Thyroid gland (tissue), 4 donors: ENCODE measurements around the gene TAS2R60. TPM values are rescaled to one million over a fixed set of nuclear protein-coding genes. Genes with fewer than 3 reads are reported as not detected.
"Not testable (repeated sequence)": the region's sequence is repeated elsewhere in the genome, so short reads cannot be mapped to it uniquely, and the experiment has no call there.

Source experiments
- DNase-seq, 2 donors: peaks; one replicate each; pipeline ENCODE4 v3.0.0-alpha.2; 2019
- H3K27ac ChIP-seq, 3 donors: fragments of 200-600 bp; sonication (generic); 1 replicate in 2 of 3; 2 replicates in 1 of 3; pipeline ENCODE4 v1.5.1; 2016 to 2019; ENCODE audit warnings: mild to moderate bottlenecking in 1 of 3, moderate library complexity in 1 of 3
- H3K27me3 ChIP-seq: fragments of 200-600 bp; sonication (generic); one replicate; pipeline ENCODE4 v1.5.1; 2019
- H3K36me3 ChIP-seq, 2 donors: fragments of 200-600 bp; sonication (generic); one replicate each; pipeline ENCODE4 v1.5.1; 2016 to 2019
- H3K4me1 ChIP-seq, 2 donors: fragments of 200-600 bp; sonication (generic); one replicate each; pipeline ENCODE4 v1.5.1; 2017 to 2019
- H3K4me3 ChIP-seq, 3 donors: fragments of 200-600 bp; sonication (generic); replicated peaks in 1 of 3; 1 replicate in 2 of 3; 2 replicates in 1 of 3; pipeline ENCODE4 v1.5.1; 2016; ENCODE audit warnings: mild to moderate bottlenecking in 1 of 3
- H3K9me3 ChIP-seq: fragments of 200-600 bp; sonication (generic); one replicate; pipeline ENCODE4 v1.5.1; 2017
- CTCF ChIP-seq, 6 experiments: fragments of 200-600 bp in 3 of 6; fragments of 450-650 bp in 3 of 6; sonication (generic) in 3 of 6; IDR thresholded peaks; one replicate each; pipeline ENCODE4 v1.5.1; 2016 to 2019; ENCODE audit warnings: antibody characterized with exemption in 6 of 6, mild to moderate bottlenecking in 2 of 6, inconsistent platforms in 1 of 6, moderate library complexity in 1 of 6
- POLR2A ChIP-seq, 2 donors: fragments of 450-650 bp; IDR thresholded peaks; one replicate each; pipeline ENCODE4 v1.6.1; 2017; ENCODE audit warnings: antibody characterized with exemption in 2 of 2, mild to moderate bottlenecking in 2 of 2, moderate library complexity in 1 of 2
- WGBS, 2 donors: methylation state at CpG; one replicate each; pipeline ENCODE4 v1.1.5; 2017; 5-methylcytosine and 5-hydroxymethylcytosine counted together
- intact Hi-C: fragments of 100-400 bp; cut with DNase I; formaldehyde crosslinking; loops from one replicate; pipeline ENCODE4 v1.15.1; 2023
- total RNA-seq, 4 donors: library from RNA; depleted of rRNA; stranded (reverse); fragments of >200 nt; gene quantifications; one replicate each; pipeline ENCODE4 v1.2.3, GENCODE V29; 2016

TAS2R60 gene
- total RNA-seq, 4 donors from 2014 or later, result not detected

DNA sequence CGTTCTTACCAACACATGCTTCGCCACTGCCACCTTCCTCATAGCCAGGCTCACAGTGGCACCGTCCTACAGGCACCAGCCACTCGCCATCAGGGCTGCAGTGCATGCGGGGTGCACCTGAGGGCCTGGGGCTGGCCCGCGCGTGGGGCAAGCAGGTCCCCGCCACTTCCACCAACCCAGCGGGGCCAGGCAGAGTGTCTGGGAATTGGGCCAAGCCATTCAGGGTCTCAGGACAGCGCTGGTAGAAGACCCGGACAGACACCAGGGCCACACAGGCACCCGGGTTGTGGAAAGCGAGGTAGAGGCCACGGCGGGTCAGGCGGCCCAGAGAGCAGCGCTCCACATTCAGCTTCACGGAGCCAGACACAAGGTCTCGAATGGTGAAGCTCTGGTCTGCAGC, 43.6 kb upstream of the TAS2R60 start:
- TF ChIP-seq POLR2A (IDR thresholded peaks at IDR 0.05) (no peak), CTCF (IDR thresholded peaks at IDR 0.05) (no peak)
- no peak for DNase-seq

DNA sequence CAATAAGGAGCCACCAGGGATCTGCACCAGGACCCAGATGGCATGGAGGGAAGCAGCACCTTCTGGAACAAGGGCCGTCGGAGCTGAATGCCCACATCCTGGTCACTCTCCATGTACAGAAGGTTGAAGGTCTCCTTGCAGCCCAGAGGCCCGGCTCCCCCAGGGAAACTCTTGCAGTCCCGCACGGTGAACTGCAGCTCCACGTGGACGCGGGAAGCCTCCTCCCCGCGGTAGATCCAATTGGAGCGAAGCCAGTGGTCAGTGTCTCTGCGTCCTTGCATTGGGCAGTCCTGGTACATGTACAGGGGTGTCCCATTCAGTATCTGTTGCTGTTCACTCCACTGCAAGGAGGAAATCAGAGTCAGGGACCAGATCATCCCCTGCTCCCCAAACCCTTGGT, 42.0 kb upstream of the TAS2R60 start:
- no peak for TF ChIP-seq POLR2A (IDR thresholded peaks at IDR 0.05)
- no peak for TF ChIP-seq CTCF (IDR thresholded peaks at IDR 0.05)
- intact Hi-C loops, result no loop called here
- H3K27me3 ChIP-seq, result no peaks in the 10 kb centered on the region
- 94% methylated on average over 2 to 12 of the region's 12 CpGs for WGBS, 2 donors
- H3K27ac ChIP-seq, result no peak overlapping the region
- no peak overlapping the region for H3K4me3 ChIP-seq
- no peaks in the 10 kb centered on the region for H3K9me3 ChIP-seq
- no peak for DNase-seq
- no peaks in the 10 kb centered on the region for H3K36me3 ChIP-seq
- peaks cover 0 to 9% of the 10 kb centered on the region in 2 donors for H3K4me1 ChIP-seq

More for the DNA sequence above, 43.6 kb upstream of the TAS2R60 start:
- Histone ChIP-seq H3K4me3 (no peak overlapping the region), H3K9me3 (no peaks in the 10 kb centered on the region), H3K36me3 (no peaks in the 10 kb centered on the region), H3K27ac (no peak overlapping the region), H3K27me3 (no peaks in the 10 kb centered on the region), H3K4me1 (peaks cover 0 to 9% of the 10 kb centered on the region in 2 donors)
- intact Hi-C loops, result no loop called here
- 95% methylated on average over 15 to 16 of the region's 20 CpGs for WGBS, 2 donors

DNA sequence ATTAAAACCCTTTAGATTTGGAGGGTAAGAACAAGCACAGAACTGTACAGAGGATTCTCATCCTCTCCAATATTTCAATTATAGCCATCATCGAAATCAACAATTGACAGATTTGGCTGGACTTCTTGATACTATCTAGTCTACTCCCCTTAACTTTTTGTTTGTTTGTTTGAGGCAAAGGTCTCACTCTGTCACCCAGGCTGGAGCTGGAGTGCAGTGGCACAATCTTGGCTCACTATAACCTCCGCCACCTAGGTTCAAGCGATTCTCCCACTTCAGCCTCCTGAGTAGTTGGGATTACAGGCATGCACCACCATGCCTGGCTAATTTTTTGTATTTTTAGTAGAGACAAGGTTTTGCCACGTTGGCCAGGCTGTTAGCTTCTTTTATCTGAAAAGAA, 41.0 kb upstream of the TAS2R60 start:
- intact Hi-C loops, H3K27me3 ChIP-seq, H3K9me3 ChIP-seq, H3K27ac ChIP-seq, H3K36me3 ChIP-seq, H3K4me3 ChIP-seq, H3K4me1 ChIP-seq, DNase-seq: not testable (repeated sequence)
- WGBS, 2 donors, result 66 to 67% methylated on average over 4 of the region's 4 CpGs

GRCh38 chr7:143405173-143406001, 37.9 kb upstream of the TAS2R60 start:
- TF ChIP-seq POLR2A (IDR thresholded peaks at IDR 0.05) (no peak), CTCF (IDR thresholded peaks at IDR 0.05) (no peak)
- Histone ChIP-seq H3K4me3 (no peak overlapping the region), H3K9me3 (no peaks in the 10 kb centered on the region), H3K27ac (no peak overlapping the region), H3K27me3 (no peaks in the 10 kb centered on the region), H3K4me1 (peaks cover 19 to 22% of the 10 kb centered on the region in 2 donors), H3K36me3 (no peaks in the 10 kb centered on the region)
- DNase-seq, result no peak
- intact Hi-C loops, result no loop called here
- 68 to 78% methylated on average over 8 to 9 of the region's 9 CpGs for WGBS, 2 donors

DNA sequence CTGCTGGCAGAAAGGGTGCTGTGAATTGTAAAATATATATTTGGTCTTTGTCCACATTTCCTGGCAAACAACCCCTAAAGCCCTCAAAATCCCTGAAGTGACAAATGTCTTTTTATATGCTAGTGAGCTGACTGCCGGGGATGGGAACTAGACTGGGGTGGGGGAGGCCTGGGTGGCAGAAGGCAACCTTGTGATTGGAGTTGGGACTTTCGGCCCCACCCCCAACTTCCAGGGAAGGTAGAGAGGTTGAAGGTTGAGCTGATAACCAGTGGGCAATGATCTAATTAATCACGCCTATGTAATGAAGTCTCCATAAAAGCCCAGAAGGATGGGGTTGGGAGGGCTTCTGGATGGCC, 37.3 kb upstream of the TAS2R60 start:
- TF ChIP-seq CTCF (IDR thresholded peaks at IDR 0.05) (no peak), POLR2A (IDR thresholded peaks at IDR 0.05) (no peak)
- WGBS, 2 donors, result 88 to 93% methylated on average over 3 of the region's 3 CpGs
- no peaks in the 10 kb centered on the region for H3K36me3 ChIP-seq
- DNase-seq, result no peak
- H3K4me3 ChIP-seq, result no peak overlapping the region
- H3K27ac ChIP-seq, result no peak overlapping the region
- H3K4me1 ChIP-seq, result peaks cover 19 to 22% of the 10 kb centered on the region in 2 donors
- H3K9me3 ChIP-seq, result no peaks in the 10 kb centered on the region
- no peaks in the 10 kb centered on the region for H3K27me3 ChIP-seq
- intact Hi-C loops, result no loop called here
